Effector memory CD8-positive, alpha-beta T cell (primary cell): ENCODE measurements around the gene EIF3F.
A peak's percentile ranks its signal among the peaks of the same experiment; 100 is the strongest.

ENCODE experiments used
- ATAC-seq: fragments of 150-1000 bp; cut with Tn5 transposase; replicated peaks from 2 replicates; pipeline ENCODE4 v1.10.0; 2021; ENCODE audit warnings: mild to moderate bottlenecking, moderate library complexity
- DNase-seq, 3 experiments: peaks; one replicate each; pipeline ENCODE4 v3.0.0; 2021
- H3K27ac Mint-ChIP-seq, 2 donors: one replicate each; pipeline ENCODE4 v1.8.0; 2022; ENCODE audit warnings: mild to moderate bottlenecking in 2 of 2, mixed read lengths in 2 of 2, moderate library complexity in 2 of 2
- H3K27me3 Mint-ChIP-seq, 2 donors: one replicate each; pipeline ENCODE4 v1.8.0; 2022; ENCODE audit warnings: mixed read lengths in 2 of 2
- H3K36me3 Mint-ChIP-seq: one replicate; pipeline ENCODE4 v1.8.0; 2022; ENCODE audit warnings: mild to moderate bottlenecking, moderate library complexity, mixed read lengths; ENCODE audit not compliant: insufficient read depth
- H3K4me1 Mint-ChIP-seq, 2 donors: one replicate each; pipeline ENCODE4 v1.8.0; 2022; ENCODE audit warnings: low read depth in 2 of 2, mixed read lengths in 2 of 2
- H3K4me3 Mint-ChIP-seq, 2 donors: one replicate each; pipeline ENCODE4 v1.8.0; 2022; ENCODE audit warnings: mild to moderate bottlenecking in 2 of 2, mixed read lengths in 2 of 2, moderate library complexity in 2 of 2
- H3K9me3 Mint-ChIP-seq, 2 donors: one replicate each; pipeline ENCODE4 v1.8.0; 2022; ENCODE audit warnings: mixed read lengths in 2 of 2
- total RNA-seq, 9 experiments: gene quantifications; one replicate each; lab custom pipeline; 2026; lab: John Stamatoyannopoulos, UW

Gene EIF3F
- 187 to 335 (median 266) reads per million in 9 experiments for total RNA-seq

GRCh38 chr11:7986768-7987559 lies at the start of gene EIF3F:
Gene EIF3F, plus strand, starts transcription at chr11:7987337. Its CDS starts 16 bp downstream, at chr11:7987353.
- Mint-ChIP-seq H3K27me3 (no peaks in the 10 kb centered on the region), H3K4me1 (peaks cover 41 to 45% of the 10 kb centered on the region in 2 donors), H3K36me3 (peaks cover 22% of the 10 kb centered on the region), H3K9me3 (no peaks in the 10 kb centered on the region), H3K4me3 (peak within 1 kb of the TSS; percentile 91), H3K27ac (peak within 1 kb of the TSS; percentile 97 to 99)
- peak; percentile 92 to 96 (median 93) for DNase-seq
- ATAC-seq, result peak; percentile 96

DNA sequence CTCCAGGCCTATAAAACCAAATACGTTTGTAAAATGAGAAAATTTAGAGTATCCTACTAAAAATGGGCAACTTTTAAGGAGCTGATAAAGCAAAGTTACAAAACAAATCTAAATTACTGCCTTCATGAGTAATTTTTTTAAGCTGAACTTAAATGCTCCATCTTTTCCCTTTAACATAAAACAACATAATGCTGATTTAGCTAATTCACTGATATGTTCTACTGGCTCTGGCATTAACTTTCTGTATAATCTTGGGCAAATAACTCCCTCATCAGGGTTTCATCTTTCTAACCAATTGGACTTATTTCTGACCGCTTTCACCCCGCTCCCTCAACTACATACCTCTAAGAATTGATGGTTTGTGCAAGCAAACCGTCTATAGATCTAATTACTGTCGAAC lies 46.0 kb upstream of the EIF3F start:
- no peaks in the 10 kb centered on the region for H3K4me1 Mint-ChIP-seq
- peaks cover 32 to 40% of the 10 kb centered on the region in 2 donors for H3K27me3 Mint-ChIP-seq
- no peak overlapping the region for H3K27ac Mint-ChIP-seq
- ATAC-seq (no peak), DNase-seq (no peak)
- no peak overlapping the region for H3K4me3 Mint-ChIP-seq
- peaks cover 5 to 15% of the 10 kb centered on the region in 2 donors for H3K9me3 Mint-ChIP-seq
- H3K36me3 Mint-ChIP-seq, result no peaks in the 10 kb centered on the region

GRCh38 chr11:7941608-7942007 lies 45.5 kb upstream of the EIF3F start, which contains the start of gene OR10A3:
Gene OR10A3, minus strand, starts transcription at chr11:7941708. Its CDS starts 2,188 bp downstream, at chr11:7939520.
- H3K27ac Mint-ChIP-seq, result no peak within 1 kb of the TSS
- no peak for ATAC-seq
- no peaks in the 10 kb centered on the region for H3K4me1 Mint-ChIP-seq
- no peaks in the 10 kb centered on the region for H3K36me3 Mint-ChIP-seq
- peaks cover 5 to 15% of the 10 kb centered on the region in 2 donors for H3K9me3 Mint-ChIP-seq
- peaks cover 28 to 40% of the 10 kb centered on the region in 2 donors for H3K27me3 Mint-ChIP-seq
- no peak for DNase-seq
- H3K4me3 Mint-ChIP-seq, result no peak within 1 kb of the TSS

- no peak for DNase-seq
These were observed 43.0 kb upstream of the EIF3F start for GRCh38 chr11:7944123-7944522.

GRCh38 chr11:7949934-7950333 lies 37.2 kb upstream of the EIF3F start:
- no peak for ATAC-seq
- Mint-ChIP-seq H3K36me3 (no peaks in the 10 kb centered on the region), H3K4me3 (no peak overlapping the region), H3K27ac (no peak overlapping the region), H3K9me3 (no peaks in the 10 kb centered on the region), H3K27me3 (peaks cover 25 to 31% of the 10 kb centered on the region in 2 donors), H3K4me1 (no peaks in the 10 kb centered on the region)
- no peak for DNase-seq

More at GRCh38 chr11:7944123-7944522, 43.0 kb upstream of the EIF3F start:
- Mint-ChIP-seq H3K27me3 (peaks cover 25 to 29% of the 10 kb centered on the region in 2 donors), H3K36me3 (no peaks in the 10 kb centered on the region), H3K4me3 (no peak overlapping the region), H3K4me1 (no peaks in the 10 kb centered on the region), H3K9me3 (peaks cover 5 to 15% of the 10 kb centered on the region in 2 donors), H3K27ac (no peak overlapping the region)
- no peak for ATAC-seq

DNA sequence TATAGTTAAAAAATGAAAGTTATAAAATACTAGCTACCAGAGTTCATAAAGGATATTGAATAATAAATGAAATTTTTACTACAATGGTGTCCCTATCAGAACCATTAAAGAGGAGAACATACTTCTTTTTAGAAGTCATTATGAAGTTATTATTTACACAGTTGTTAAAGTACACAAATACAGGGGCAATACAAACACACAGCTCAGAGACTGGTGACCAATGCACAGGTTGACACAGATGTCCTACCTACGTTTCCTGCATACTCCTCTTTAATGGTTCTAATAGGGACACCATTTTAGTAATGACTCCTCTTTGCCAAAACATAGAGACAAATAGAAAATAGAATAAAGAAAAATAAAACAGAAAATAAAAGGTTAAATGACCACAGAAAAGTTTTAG lies 31.9 kb upstream of the EIF3F start:
- DNase-seq, result no peak
- H3K4me3 Mint-ChIP-seq, result no peak overlapping the region
- H3K9me3 Mint-ChIP-seq, result no peaks in the 10 kb centered on the region
- H3K4me1 Mint-ChIP-seq, result no peaks in the 10 kb centered on the region
- ATAC-seq, result no peak
- no peaks in the 10 kb centered on the region for H3K36me3 Mint-ChIP-seq
- peaks cover 17 to 43% of the 10 kb centered on the region in 2 donors for H3K27me3 Mint-ChIP-seq
- H3K27ac Mint-ChIP-seq, result no peak overlapping the region

GRCh38 chr11:7964261-7964660 lies 22.9 kb upstream of the EIF3F start:
- H3K27me3 Mint-ChIP-seq, result peaks cover 42 to 61% of the 10 kb centered on the region in 2 donors
- H3K36me3 Mint-ChIP-seq, result no peaks in the 10 kb centered on the region
- H3K27ac Mint-ChIP-seq, result no peak overlapping the region
- no peak overlapping the region for H3K4me3 Mint-ChIP-seq
- no peaks in the 10 kb centered on the region for H3K9me3 Mint-ChIP-seq
- no peaks in the 10 kb centered on the region for H3K4me1 Mint-ChIP-seq
- DNase-seq, result no peak
- ATAC-seq, result no peak

DNA sequence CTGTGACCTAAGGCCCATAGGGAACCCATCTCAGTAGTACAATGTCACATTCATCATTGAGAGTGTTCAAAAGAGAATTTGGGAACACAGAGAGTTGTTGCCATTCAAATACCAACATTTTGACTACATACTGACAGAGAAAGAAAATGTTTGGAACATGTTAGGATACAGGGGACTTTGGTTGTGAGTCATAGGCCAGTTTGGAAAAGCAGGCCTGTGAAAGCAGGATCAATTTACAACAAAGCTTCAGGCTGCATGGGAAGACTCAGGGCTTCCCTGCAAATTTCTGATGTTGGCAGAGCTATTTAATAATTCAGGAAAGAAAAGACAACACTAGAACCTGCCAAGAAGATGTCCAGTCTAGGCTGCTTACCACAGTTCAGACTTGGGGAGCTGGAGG lies 22.3 kb upstream of the EIF3F start:
- Mint-ChIP-seq H3K27me3 (peaks cover 42 to 56% of the 10 kb centered on the region in 2 donors), H3K4me1 (no peaks in the 10 kb centered on the region), H3K9me3 (no peaks in the 10 kb centered on the region), H3K4me3 (no peak overlapping the region), H3K27ac (no peak overlapping the region), H3K36me3 (no peaks in the 10 kb centered on the region)
- DNase-seq (no peak), ATAC-seq (no peak)

GRCh38 chr11:7965386-7965785 lies 21.8 kb upstream of the EIF3F start, which contains the start of gene NLRP10:
Gene NLRP10, minus strand, starts transcription at chr11:7965447. Its CDS starts 1,952 bp downstream, at chr11:7963495.
- DNase-seq (no peak), ATAC-seq (no peak)
- Mint-ChIP-seq H3K4me3 (no peak within 1 kb of the TSS), H3K27ac (no peak within 1 kb of the TSS), H3K4me1 (no peaks in the 10 kb centered on the region), H3K36me3 (no peaks in the 10 kb centered on the region), H3K27me3 (peaks cover 42 to 56% of the 10 kb centered on the region in 2 donors), H3K9me3 (no peaks in the 10 kb centered on the region)

GRCh38 chr11:7967097-7967496 lies 20.0 kb upstream of the EIF3F start:
- DNase-seq (no peak), ATAC-seq (no peak)
- Mint-ChIP-seq H3K4me3 (no peak overlapping the region), H3K36me3 (no peaks in the 10 kb centered on the region), H3K9me3 (no peaks in the 10 kb centered on the region), H3K27ac (no peak overlapping the region), H3K27me3 (peaks cover 33 to 50% of the 10 kb centered on the region in 2 donors), H3K4me1 (no peaks in the 10 kb centered on the region)

DNA sequence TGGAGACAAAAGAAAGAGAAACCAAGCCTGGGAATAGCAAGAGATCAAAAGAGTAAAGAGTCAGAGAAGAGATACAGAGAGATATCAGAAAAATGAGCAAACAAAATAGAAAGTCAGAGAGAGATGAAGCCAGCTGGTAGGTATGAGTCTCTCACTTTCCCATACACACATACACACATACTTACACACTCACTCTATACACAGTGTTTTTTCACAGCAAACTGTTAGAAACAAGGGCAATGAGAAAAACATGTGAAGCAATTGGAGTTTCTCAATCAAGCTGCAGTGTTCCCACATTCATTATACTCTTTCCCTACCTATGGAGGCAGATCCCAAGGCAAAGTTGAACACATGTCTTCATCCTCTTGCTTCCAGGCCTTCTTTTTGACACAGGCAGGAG lies 19.3 kb upstream of the EIF3F start:
- H3K27me3 Mint-ChIP-seq, result peaks cover 36 to 50% of the 10 kb centered on the region in 2 donors
- no peaks in the 10 kb centered on the region for H3K4me1 Mint-ChIP-seq
- H3K36me3 Mint-ChIP-seq, result no peaks in the 10 kb centered on the region
- no peak for DNase-seq
- ATAC-seq, result no peak
- H3K4me3 Mint-ChIP-seq, result no peak overlapping the region
- H3K9me3 Mint-ChIP-seq, result no peaks in the 10 kb centered on the region
- no peak overlapping the region for H3K27ac Mint-ChIP-seq

DNA sequence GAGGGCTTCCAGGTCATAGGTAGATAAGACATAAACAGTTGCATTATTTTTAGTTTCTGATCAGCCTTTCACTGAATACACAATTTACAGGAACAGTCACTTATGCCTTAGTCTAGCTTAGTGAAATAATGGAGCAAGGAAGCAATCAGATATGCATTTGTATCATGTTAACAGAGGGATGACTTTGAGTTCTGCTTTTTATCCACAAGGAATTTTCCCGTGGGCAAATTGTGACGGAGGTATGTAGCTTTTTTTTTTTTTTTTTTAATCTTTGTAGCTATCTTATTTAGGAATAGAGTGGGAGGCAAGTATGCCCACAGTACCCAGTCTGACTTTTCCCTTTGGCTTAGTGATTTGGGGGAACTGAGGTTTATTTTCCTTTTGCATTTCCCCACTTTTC lies 18.5 kb upstream of the EIF3F start:
- Mint-ChIP-seq H3K27ac (no peak overlapping the region), H3K27me3 (peaks cover 36 to 50% of the 10 kb centered on the region in 2 donors), H3K9me3 (no peaks in the 10 kb centered on the region), H3K4me1 (no peaks in the 10 kb centered on the region), H3K36me3 (no peaks in the 10 kb centered on the region), H3K4me3 (no peak overlapping the region)
- no peak for DNase-seq
- ATAC-seq, result no peak

- H3K27ac Mint-ChIP-seq, result no peak overlapping the region
- H3K9me3 Mint-ChIP-seq, result no peaks in the 10 kb centered on the region
- H3K36me3 Mint-ChIP-seq, result no peaks in the 10 kb centered on the region
- no peak for DNase-seq
- no peak overlapping the region for H3K4me3 Mint-ChIP-seq
- H3K27me3 Mint-ChIP-seq, result peaks cover 26 to 41% of the 10 kb centered on the region in 2 donors
- H3K4me1 Mint-ChIP-seq, result no peaks in the 10 kb centered on the region
- no peak for ATAC-seq
These were observed 17.1 kb upstream of the EIF3F start for GRCh38 chr11:7969756-7970646.
